Fibroblast of villous mesenchyme (primary cell): ENCODE data around the gene SYNRG. TPM values are rescaled to one million over a fixed set of nuclear protein-coding genes. Genes with fewer than 3 reads are reported as not detected.

Experiments used
- DNase-seq: peaks from one replicate; pipeline ENCODE4 v3.0.0-alpha.2; 2010; ENCODE audit warnings: low read depth
- H3K4me3 ChIP-seq: 2 replicates; pipeline ENCODE4 v1.5.1; 2011; ENCODE audit warnings: low read depth, mild to moderate bottlenecking, low read length
- total RNA-seq: library from RNA; depleted of rRNA; stranded (reverse); fragments of >200 nt; gene quantifications from 2 replicates; pipeline ENCODE4 v1.2.3, GENCODE V29; 2012
- TF ChIP-seq, protein P1 (sequence below): IDR thresholded peaks from 2 replicates; pipeline ENCODE4 v1.5.1; 2012; ENCODE audit warnings: low read depth, mild to moderate bottlenecking, low read length; ENCODE audit not compliant: insufficient read depth

The SYNRG gene
- total RNA-seq, 1 donor, result 22.5 TPM

DNA sequence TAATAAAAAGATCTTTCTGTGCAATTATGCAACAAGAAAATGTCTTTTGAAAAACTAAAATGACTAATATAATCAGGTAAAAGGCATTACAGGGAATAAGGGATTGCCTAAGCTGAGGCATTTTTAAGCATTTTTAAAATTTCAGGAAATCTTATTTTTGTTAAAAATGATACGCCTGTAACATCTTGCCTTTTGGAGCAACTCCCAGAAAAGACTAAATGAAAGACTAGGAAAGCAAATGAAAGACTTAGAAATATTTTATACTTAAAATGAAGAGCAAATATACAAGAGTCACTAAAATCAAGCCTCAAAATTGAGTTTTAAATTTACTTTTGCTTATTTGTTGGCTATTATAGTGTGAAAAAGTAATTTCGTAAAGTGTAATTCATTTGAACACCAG lies 63.7 kb downstream of the SYNRG start:
- no peak overlapping the region for H3K4me3 ChIP-seq
- DNase-seq, result no peak
- TF ChIP-seq, protein P1, sequence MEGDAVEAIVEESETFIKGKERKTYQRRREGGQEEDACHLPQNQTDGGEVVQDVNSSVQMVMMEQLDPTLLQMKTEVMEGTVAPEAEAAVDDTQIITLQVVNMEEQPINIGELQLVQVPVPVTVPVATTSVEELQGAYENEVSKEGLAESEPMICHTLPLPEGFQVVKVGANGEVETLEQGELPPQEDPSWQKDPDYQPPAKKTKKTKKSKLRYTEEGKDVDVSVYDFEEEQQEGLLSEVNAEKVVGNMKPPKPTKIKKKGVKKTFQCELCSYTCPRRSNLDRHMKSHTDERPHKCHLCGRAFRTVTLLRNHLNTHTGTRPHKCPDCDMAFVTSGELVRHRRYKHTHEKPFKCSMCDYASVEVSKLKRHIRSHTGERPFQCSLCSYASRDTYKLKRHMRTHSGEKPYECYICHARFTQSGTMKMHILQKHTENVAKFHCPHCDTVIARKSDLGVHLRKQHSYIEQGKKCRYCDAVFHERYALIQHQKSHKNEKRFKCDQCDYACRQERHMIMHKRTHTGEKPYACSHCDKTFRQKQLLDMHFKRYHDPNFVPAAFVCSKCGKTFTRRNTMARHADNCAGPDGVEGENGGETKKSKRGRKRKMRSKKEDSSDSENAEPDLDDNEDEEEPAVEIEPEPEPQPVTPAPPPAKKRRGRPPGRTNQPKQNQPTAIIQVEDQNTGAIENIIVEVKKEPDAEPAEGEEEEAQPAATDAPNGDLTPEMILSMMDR, result no peak

DNA sequence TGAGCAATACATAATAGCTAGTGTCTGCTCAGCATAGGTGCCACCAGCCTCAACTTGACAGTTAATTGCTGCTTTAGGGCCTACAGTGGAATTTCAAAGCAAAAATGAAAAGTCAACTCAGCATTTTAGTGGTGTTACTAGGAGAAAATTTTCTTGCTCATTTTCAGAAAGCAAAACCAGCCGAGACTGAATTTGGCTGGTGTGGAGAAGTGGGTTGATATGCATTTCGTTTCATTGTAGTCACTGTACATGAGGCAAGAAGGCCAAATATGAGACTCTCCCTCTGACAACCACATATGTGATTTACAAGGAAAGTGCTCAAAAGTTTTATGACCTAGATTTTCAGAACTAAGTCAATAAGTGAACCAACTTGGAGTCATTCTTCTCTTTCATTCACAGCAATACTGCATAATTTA lies 65.6 kb downstream of the SYNRG start:
- no peak overlapping the region for H3K4me3 ChIP-seq
- TF ChIP-seq, protein P1, result no peak
- DNase-seq, result peak; percentile 44

DNA sequence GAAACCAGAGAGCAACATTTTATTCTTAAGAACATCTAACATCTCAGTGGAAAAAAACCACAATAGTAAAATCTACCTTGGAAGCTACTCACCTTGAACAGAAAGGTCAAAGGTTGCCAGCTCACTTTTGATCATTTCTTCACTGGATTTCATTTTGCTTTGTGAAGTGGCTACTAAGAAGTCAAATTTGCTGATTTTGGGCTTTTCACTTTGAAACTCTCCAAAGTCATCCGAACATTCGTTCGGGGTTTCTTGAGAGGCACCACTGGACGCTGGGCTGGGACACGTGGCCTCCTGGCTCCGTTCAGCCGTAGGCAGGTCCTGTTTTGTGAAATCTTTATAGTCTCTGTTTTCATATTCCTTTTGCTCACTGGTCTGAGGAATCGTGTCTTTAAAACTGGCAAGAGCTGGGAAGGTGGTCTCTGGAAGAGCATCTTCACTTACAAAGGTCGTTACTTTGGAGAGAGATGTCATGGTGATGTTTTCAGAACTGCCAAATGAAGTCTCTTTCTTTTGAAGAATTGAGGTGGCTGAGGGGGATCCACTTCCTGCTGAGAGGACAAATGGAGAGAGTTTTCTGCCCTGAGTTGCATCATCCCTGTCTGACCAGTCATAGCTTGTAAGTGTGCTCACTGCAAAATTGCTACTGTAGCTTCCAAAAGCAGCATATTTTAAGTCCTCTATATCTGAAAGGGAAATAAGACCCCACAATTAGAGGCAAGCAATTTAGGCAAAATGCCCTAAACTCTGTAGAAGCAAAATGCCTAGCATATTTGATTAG lies 67.1 kb downstream of the SYNRG start:
- TF ChIP-seq, protein P1, result no peak
- DNase-seq, result peak; percentile 64
- H3K4me3 ChIP-seq, result no peak overlapping the region

DNA sequence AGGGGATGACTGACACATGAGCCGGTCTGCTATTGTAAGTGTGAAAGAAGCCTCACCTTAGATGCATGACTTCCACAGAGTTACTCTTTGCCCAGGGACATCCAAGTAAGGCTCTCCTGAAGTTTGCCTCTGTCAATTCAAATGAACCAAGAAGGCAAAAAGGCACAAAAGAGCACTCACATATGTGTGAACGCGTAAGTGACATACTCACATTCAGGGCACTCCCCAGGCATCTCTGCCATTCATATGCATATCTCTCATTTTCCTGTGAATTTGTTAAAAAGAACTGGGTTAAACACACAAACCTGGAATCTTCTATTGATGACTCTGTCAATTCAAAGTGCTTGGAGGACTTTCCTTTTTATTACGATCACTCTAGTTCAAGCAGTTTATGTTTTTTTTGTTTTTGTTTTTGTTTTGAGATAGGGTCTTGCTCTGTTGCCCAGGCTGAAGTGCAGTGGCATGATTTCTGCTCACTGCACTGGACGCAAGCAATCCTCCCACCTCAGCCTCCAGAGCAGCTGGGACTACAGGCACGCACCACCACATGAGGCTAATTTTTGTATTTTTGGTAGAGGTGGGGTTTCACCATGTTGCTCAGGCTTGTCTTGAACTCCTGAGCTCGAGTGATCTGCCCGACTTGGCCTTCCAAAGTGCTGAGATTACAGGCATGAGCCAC lies 70.1 kb downstream of the SYNRG start:
- H3K4me3 ChIP-seq, result no peak overlapping the region
- no peak for DNase-seq
- TF ChIP-seq, protein P1, result no peak

DNA sequence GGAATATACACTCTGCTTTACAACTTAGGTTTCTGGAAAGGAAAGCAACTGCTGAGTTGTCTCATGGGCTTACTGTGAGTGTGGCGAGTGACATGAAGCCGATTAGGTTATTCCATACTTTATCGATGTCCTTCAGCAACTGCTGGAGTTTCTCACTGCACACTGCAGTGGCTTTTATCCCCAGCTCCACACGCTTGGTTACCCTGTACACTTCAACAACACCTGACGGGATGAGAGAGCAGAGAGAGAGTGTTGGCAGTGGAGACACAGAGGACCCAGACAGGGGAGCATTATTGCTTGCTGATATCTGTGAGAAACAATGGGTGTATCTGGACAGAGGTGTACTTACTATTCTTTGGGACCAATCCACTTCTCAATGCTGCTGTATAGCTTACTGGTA lies 73.3 kb downstream of the SYNRG start:
- TF ChIP-seq, protein P1, result no peak
- DNase-seq, result no peak
- no peak overlapping the region for H3K4me3 ChIP-seq

DNA sequence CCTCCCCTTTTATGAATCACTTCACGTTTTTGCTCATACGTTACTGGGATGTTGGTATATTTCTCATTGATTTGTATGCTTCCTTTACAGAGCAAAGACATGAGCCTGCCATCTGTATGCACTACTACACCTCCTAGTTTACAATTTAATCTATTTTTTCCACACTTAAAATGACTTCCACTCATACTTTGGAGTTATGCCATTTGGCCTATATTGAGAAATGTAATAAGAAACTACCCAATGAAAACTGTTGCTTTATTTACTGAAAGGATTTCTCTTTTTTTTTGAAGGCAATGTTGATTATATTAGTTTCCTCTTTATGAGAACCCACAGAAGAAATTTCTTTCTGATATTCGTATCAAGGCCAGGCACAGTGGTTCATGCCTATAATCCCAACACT lies 76.5 kb downstream of the SYNRG start:
- TF ChIP-seq, protein P1, result no peak
- H3K4me3 ChIP-seq, result no peak overlapping the region
- DNase-seq, result no peak
